Iris pigment epithelial cell (primary cell): ENCODE results near the gene JDP2.
"Not testable (repeated sequence)": the region's sequence is repeated elsewhere in the genome, so short reads cannot be mapped to it uniquely, and the experiment has no call there.

ENCODE experiments used
- DNase-seq: peaks from one replicate; pipeline ENCODE4 v3.0.0-alpha.2; 2011; ENCODE audit warnings: low read depth

JDP2 gene

GRCh38 chr14:75456069-75456996 lies 28.5 kb downstream of the JDP2 start:
- DNase-seq = no peak

- DNase-seq = no peak
Measured at GRCh38 chr14:75456997-75457335, 29.1 kb downstream of the JDP2 start.

GRCh38 chr14:75457648-75458165 lies 29.9 kb downstream of the JDP2 start:
- DNase-seq = no peak

GRCh38 chr14:75458305-75458704 lies 30.5 kb downstream of the JDP2 start:
- no peak for DNase-seq

- DNase-seq = no peak
Measured at GRCh38 chr14:75459099-75459741, 31.4 kb downstream of the JDP2 start.

- DNase-seq = no peak
Measured at GRCh38 chr14:75459791-75460190, 32.0 kb downstream of the JDP2 start.

GRCh38 chr14:75460394-75460793 lies 32.6 kb downstream of the JDP2 start:
- DNase-seq = no peak

GRCh38 chr14:75461303-75461702 lies 33.5 kb downstream of the JDP2 start:
- no peak for DNase-seq

GRCh38 chr14:75461755-75462349 lies 34.0 kb downstream of the JDP2 start:
- no peak for DNase-seq

GRCh38 chr14:75464626-75465025 lies 36.8 kb downstream of the JDP2 start:
- DNase-seq = no peak

- DNase-seq = no peak
Measured at GRCh38 chr14:75467763-75468162, 39.9 kb downstream of the JDP2 start.

- DNase-seq = no peak
Measured at GRCh38 chr14:75469164-75469563, 41.3 kb downstream of the JDP2 start.

GRCh38 chr14:75469606-75470237 lies 41.9 kb downstream of the JDP2 start:
- no peak for DNase-seq

- DNase-seq = no peak
Measured at GRCh38 chr14:75470238-75470797, 42.5 kb downstream of the JDP2 start.

- no peak for DNase-seq
Measured at GRCh38 chr14:75471059-75471458, 43.2 kb downstream of the JDP2 start.

- not testable (repeated sequence) for DNase-seq
Measured at GRCh38 chr14:75474127-75474526, 46.3 kb downstream of the JDP2 start.

GRCh38 chr14:75476274-75476995 lies 48.6 kb downstream of the JDP2 start:
- DNase-seq = no peak

GRCh38 chr14:75477881-75478280 lies 50.1 kb downstream of the JDP2 start:
- DNase-seq = no peak

GRCh38 chr14:75479770-75480600 lies 52.2 kb downstream of the JDP2 start:
- DNase-seq = no peak

GRCh38 chr14:75482366-75482765 lies 54.5 kb downstream of the JDP2 start:
- no peak for DNase-seq
